HG02610 (cell line): ENCODE measurements around the gene ILDR1.
"Not testable (repeated sequence)": the region's sequence is repeated elsewhere in the genome, so short reads cannot be mapped to it uniquely, and the experiment has no call there.

Experiments used
- ATAC-seq: cut with Tn5 transposase; IDR thresholded peaks from one replicate; pipeline ENCODE4 v1.9.1; 2021; ENCODE audit warnings: mild to moderate bottlenecking, moderate library complexity; ENCODE audit not compliant: unreplicated experiment

The ILDR1 gene

DNA sequence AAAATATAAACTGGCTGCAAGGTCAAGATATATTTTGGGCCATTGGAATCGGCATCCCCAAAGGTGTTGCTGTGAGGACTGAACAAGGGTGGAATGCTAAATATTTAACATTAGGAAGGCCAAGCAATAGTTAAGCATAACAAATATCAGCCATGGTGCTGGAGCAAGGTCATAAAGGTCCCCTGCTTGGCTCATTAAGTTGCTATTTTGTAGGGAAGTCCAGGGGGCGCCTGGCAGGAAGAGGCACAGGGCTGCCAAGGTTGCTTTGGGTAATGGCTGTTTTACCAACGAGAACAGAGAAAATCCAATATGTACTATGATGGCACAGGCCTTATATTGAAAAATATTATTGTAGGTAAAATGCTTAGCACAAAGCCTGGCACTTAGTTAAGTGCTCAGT lies 65.7 kb downstream of the ILDR1 start:
- no peak for ATAC-seq

- no peak for ATAC-seq
These were observed 70.6 kb downstream of the ILDR1 start for GRCh38 chr3:121951291-121951919.

GRCh38 chr3:121948641-121949040 lies 73.4 kb downstream of the ILDR1 start:
- no peak for ATAC-seq

DNA sequence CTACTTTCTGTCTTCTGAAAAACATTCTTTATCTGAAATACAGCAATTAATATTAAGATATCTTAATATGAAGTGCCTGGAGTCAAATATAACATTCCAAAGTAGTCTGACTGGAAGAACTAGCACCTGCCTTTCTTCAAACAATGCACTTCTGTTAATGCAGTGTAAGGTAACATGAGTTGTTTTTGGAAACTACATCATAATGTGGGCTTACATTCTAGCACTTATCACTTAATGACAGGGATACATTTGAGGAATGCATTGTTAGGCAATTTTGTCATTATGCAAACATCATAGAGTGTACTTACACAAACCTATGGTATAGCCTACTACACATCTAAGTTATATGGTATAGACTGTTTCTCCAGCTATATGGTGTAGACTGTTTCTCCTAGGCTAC lies 78.6 kb downstream of the ILDR1 start:
- ATAC-seq, result no peak

GRCh38 chr3:121942116-121942786 lies 79.8 kb downstream of the ILDR1 start:
- ATAC-seq, result no peak

DNA sequence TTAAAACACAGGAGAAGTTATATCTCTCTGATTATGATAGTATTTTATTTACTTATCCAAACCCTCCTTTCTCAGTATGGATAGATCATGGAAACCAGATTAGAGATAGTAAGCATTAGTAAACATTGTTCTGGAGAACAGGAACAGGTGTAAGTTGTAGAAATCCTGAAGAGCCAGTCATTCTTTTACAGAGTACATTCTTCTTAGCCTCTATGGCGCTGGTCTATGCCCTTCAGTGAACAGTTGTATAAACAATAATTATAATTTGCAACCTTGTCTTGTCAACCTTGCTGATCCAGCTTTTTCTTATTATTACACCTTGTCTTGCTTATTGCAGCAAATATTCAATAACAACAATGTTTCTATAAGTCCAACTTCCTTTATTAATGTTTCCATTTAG lies 80.5 kb downstream of the ILDR1 start:
- ATAC-seq, result no peak

- ATAC-seq, result not testable (repeated sequence)
These were observed 83.7 kb downstream of the ILDR1 start for GRCh38 chr3:121938141-121938855.
